SU-DHL-6 (cell line): Measurements from ENCODE around the gene DCDC2C.

ENCODE experiments used
- H2AFZ ChIP-seq: fragments of 200-600 bp; sonication (generic); 2 replicates; pipeline ENCODE4 v1.6.1; 2014; ENCODE audit warnings: low read depth, mild to moderate bottlenecking, moderate library complexity, mixed read lengths, antibody characterized with exemption, low read length; ENCODE audit not compliant: severe bottlenecking
- H3F3A ChIP-seq: fragments of 200-600 bp; shearing (Covaris generic); 2 replicates; pipeline ENCODE4 v1.6.0; 2016; ENCODE audit warnings: antibody characterized with exemption, mild to moderate bottlenecking; ENCODE audit not compliant: insufficient read depth
- H3K27ac ChIP-seq: fragments of 200-600 bp; sonication (generic); 2 replicates; pipeline ENCODE4 v1.5.1; 2016; ENCODE audit warnings: low read depth, mild to moderate bottlenecking, low read length, moderate library complexity, mixed read lengths
- H3K27me3 ChIP-seq: fragments of 200-600 bp; sonication (generic), shearing (Covaris generic); 2 replicates; pipeline ENCODE4 v1.6.0; 2014; ENCODE audit warnings: mild to moderate bottlenecking, low read length
- H3K36me3 ChIP-seq: fragments of 200-600 bp; sonication (generic); 2 replicates; pipeline ENCODE4 v1.6.1; 2014; ENCODE audit warnings: mild to moderate bottlenecking, low read length, mixed read lengths
- H3K4me2 ChIP-seq: fragments of 300-600, 200-600 bp; shearing (Covaris generic), sonication (generic); 2 replicates; pipeline ENCODE4 v1.6.0; 2014; ENCODE audit warnings: low read length, low read depth, mild to moderate bottlenecking; ENCODE audit not compliant: poor library complexity, severe bottlenecking
- H3K4me3 ChIP-seq: fragments of 200-600 bp; sonication (generic); 2 replicates; pipeline ENCODE4 v1.5.1; 2014; ENCODE audit warnings: antibody characterized with exemption, low read length, mild to moderate bottlenecking, mixed read lengths; ENCODE audit not compliant: insufficient read depth, poor library complexity, severe bottlenecking
- H3K79me2 ChIP-seq: fragments of 200-600 bp; sonication (generic); 2 replicates; pipeline ENCODE4 v1.6.1; 2014; ENCODE audit warnings: mild to moderate bottlenecking, low read length, moderate library complexity; ENCODE audit not compliant: insufficient read depth
- H3K9ac ChIP-seq: fragments of 200-600 bp; sonication (generic); 2 replicates; pipeline ENCODE4 v1.7.0; 2014; ENCODE audit warnings: mild to moderate bottlenecking, low read length
- H3K9me2 ChIP-seq: fragments of 200-600 bp; sonication (generic); replicated peaks from 2 replicates; pipeline ENCODE4 v1.6.1; 2014; ENCODE audit warnings: low read length; ENCODE audit not compliant: insufficient read depth
- H3K9me3 ChIP-seq: fragments of 200-600 bp; sonication (generic); 2 replicates; pipeline ENCODE4 v1.6.1; 2014; ENCODE audit warnings: low read length, mixed read lengths; ENCODE audit not compliant: insufficient read depth
- H4K20me1 ChIP-seq: fragments of 200-600 bp; sonication (generic); 2 replicates; pipeline ENCODE4 v1.6.1; 2014; ENCODE audit warnings: low read depth, mild to moderate bottlenecking, antibody characterized with exemption, low read length, moderate library complexity, mixed read lengths
- EZH2phosphoT487 ChIP-seq: fragments of 200-600 bp; sonication (generic), shearing (Covaris generic); conservative IDR thresholded peaks from 2 replicates; pipeline ENCODE4 v1.6.1; 2018; ENCODE audit warnings: mild to moderate bottlenecking, antibody characterized with exemption, low read length, moderate library complexity, mixed read lengths
- TF ChIP-seq, protein P1 (sequence below): fragments of 200-600 bp; sonication (generic); IDR thresholded peaks from one replicate; pipeline ENCODE4 v1.5.1; 2017; ENCODE audit warnings: antibody characterized with exemption, mild to moderate bottlenecking, low read length, moderate library complexity; ENCODE audit not compliant: insufficient read depth, poor library complexity, severe bottlenecking

The DCDC2C gene

DNA sequence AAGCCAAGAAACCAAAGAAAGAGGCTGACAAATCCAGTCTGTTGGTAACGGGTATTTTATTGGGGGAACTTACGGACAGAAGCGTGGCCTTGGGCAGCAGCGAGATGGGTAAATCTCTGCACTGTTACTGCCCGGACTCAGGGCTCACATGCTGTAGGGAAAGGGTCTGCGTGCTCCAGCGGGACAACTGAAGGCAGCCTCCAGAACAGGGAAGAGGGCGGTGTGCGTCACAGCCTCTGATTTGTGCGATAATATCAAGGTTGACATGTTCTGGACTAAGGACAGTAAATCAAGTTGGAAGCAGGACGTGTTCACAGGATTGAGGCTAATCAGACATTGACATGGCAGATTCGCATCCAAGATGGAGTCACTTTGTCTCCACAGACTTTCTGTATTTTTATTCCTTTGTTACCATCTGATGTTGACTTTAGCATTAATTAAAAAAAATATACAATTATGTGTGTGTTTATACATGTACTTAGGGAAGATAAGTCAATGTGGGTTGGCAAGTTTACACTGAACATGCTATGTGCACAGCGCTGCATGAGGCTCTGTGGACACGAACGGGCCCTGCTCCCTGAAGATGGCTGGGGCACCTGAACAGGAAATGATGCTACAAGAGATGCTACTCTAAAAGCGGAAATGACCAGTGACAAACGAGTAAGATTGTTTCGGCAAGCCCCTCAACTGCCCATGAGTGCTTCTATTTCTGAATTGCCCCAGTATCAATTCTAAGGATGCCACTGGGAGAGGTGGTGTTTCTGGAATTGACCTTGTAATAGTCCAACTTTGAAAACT is 22.6 kb upstream of the DCDC2C start:
- Histone ChIP-seq H3K4me3 (no peak overlapping the region), H3K9ac (no peak overlapping the region), H3K36me3 (no peaks in the 10 kb centered on the region), H3K9me2 (no peaks in the 10 kb centered on the region), H2AFZ (no peak overlapping the region), H3K79me2 (no peaks in the 10 kb centered on the region), H3F3A (no peaks in the 10 kb centered on the region), H3K27ac (no peak overlapping the region), H3K9me3 (no peaks in the 10 kb centered on the region), H4K20me1 (no peaks in the 10 kb centered on the region), H3K27me3 (no peaks in the 10 kb centered on the region), H3K4me2 (no peak overlapping the region)
- TF ChIP-seq EZH2phosphoT487: no peak
- TF ChIP-seq, protein P1, sequence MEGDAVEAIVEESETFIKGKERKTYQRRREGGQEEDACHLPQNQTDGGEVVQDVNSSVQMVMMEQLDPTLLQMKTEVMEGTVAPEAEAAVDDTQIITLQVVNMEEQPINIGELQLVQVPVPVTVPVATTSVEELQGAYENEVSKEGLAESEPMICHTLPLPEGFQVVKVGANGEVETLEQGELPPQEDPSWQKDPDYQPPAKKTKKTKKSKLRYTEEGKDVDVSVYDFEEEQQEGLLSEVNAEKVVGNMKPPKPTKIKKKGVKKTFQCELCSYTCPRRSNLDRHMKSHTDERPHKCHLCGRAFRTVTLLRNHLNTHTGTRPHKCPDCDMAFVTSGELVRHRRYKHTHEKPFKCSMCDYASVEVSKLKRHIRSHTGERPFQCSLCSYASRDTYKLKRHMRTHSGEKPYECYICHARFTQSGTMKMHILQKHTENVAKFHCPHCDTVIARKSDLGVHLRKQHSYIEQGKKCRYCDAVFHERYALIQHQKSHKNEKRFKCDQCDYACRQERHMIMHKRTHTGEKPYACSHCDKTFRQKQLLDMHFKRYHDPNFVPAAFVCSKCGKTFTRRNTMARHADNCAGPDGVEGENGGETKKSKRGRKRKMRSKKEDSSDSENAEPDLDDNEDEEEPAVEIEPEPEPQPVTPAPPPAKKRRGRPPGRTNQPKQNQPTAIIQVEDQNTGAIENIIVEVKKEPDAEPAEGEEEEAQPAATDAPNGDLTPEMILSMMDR: no peak

DNA sequence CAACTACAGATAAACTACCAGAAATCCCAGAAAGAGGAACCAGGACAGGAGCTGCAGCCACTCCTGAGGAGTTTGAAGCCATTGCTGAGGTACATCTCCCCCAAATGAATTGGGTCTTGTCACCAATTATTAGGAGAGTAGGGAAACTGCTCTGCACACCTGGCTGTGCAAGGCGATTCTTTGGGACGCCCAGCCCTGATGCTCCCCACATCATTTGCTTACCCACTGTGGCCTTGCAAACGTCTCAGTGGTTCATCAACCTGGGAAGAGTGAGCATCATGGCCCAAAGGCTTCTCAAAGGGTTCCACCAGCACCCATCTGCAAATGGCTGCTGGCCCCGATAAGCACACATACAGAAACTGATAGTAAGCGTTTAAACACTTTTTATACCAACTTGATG is 21.8 kb upstream of the DCDC2C start:
- no peak overlapping the region for H3K4me2 ChIP-seq
- no peaks in the 10 kb centered on the region for H3K79me2 ChIP-seq
- no peaks in the 10 kb centered on the region for H3F3A ChIP-seq
- no peaks in the 10 kb centered on the region for H4K20me1 ChIP-seq
- H3K9me2 ChIP-seq: no peaks in the 10 kb centered on the region
- no peak overlapping the region for H3K27ac ChIP-seq
- no peak overlapping the region for H3K4me3 ChIP-seq
- no peaks in the 10 kb centered on the region for H3K36me3 ChIP-seq
- no peaks in the 10 kb centered on the region for H3K27me3 ChIP-seq
- no peak overlapping the region for H2AFZ ChIP-seq
- no peak overlapping the region for H3K9ac ChIP-seq
- no peak for TF ChIP-seq EZH2phosphoT487
- TF ChIP-seq, protein P1: no peak
- H3K9me3 ChIP-seq: no peaks in the 10 kb centered on the region

DNA sequence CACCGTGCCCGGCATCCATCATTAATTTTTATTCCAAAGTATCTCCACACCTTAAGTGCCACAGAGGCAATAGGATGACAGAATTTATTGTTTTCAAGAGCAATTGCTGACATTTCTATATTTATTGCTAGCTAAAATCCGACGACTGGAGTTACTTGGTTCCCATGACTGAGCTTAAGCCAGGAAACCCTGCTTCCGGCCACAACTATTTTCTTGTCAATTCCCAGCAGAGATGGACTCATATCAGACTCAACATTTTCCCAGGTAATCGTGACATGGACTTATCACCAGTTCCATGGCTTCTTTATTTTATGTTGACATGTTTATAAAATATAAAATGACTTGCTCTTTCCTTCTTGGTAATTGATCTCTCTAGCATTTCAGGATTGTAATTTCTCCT is 20.6 kb upstream of the DCDC2C start:
- Histone ChIP-seq H2AFZ (no peak overlapping the region), H3K27ac (no peak overlapping the region), H3K79me2 (no peaks in the 10 kb centered on the region), H3K27me3 (no peaks in the 10 kb centered on the region), H3K9me2 (no peaks in the 10 kb centered on the region), H3K36me3 (no peaks in the 10 kb centered on the region), H3K9ac (no peak overlapping the region), H3K4me3 (no peak overlapping the region), H3K4me2 (no peak overlapping the region), H4K20me1 (no peaks in the 10 kb centered on the region), H3K9me3 (no peaks in the 10 kb centered on the region), H3F3A (no peaks in the 10 kb centered on the region)
- TF ChIP-seq, protein P1: no peak
- no peak for TF ChIP-seq EZH2phosphoT487
